Measurements from ENCODE around the gene SPACA6. TPM values are rescaled to one million over a fixed set of nuclear protein-coding genes. Genes with fewer than 3 reads are reported as not detected.

Gene SPACA6
- total and polyA plus RNA-seq, 4 donors, result 0.92 to 2.5 (median 1.3) TPM

- Histone ChIP-seq H3K27ac (ENCODE audit: low read depth in 1 of 2, low read length in 2 of 2) (peak within 1 kb of the TSS; percentile 37 to 39), H3K4me3 (ENCODE audit: low read depth in 1 of 3, low read length in 3 of 3) (peak within 1 kb of the TSS in 2 of 3 donors; percentile 15 to 18), H3K27me3 (ENCODE audit: control insufficient read depth in 4 of 4, insufficient read depth in 4 of 4, low read length in 3 of 4) (no peaks in the 10 kb centered on the region), H3K9me3 (ENCODE audit: control insufficient read depth in 4 of 4, low read length in 3 of 4) (peaks cover 0 to 6% (median 2%) of the 10 kb centered on the region in 4 donors), H3K4me1 (ENCODE audit: control insufficient read depth in 4 of 4, insufficient read depth in 4 of 4, low read length in 3 of 4) (peaks cover 0 to 2% (median 0%) of the 10 kb centered on the region in 4 donors), H3K36me3 (ENCODE audit: control insufficient read depth in 4 of 4, insufficient read depth in 3 of 4, low read depth in 1 of 4, low read length in 3 of 4) (no peaks in the 10 kb centered on the region), H3K9ac (ENCODE audit: low read depth in 1 of 2, low read length in 2 of 2) (no peak within 1 kb of the TSS)
- no peak for DNase-seq (ENCODE audit: low spot score)
- no peak for TF ChIP-seq FOXA1 (IDR thresholded peaks at IDR 0.05)
- TF ChIP-seq GABPA (IDR thresholded peaks at IDR 0.05 in 1 of 2, conservative IDR thresholded peaks at IDR 0.05 in 1 of 2), result no peak
- TF ChIP-seq ATF3 (IDR thresholded peaks at IDR 0.05), result no peak
- no peak for TF ChIP-seq RAD21 (IDR thresholded peaks at IDR 0.05)
- TF ChIP-seq YY1 (IDR thresholded peaks at IDR 0.05), result no peak
- TF ChIP-seq ZBTB33 (IDR thresholded peaks at IDR 0.05), result no peak
- TF ChIP-seq TAF1 (conservative IDR thresholded peaks at IDR 0.05), result no peak
- TF ChIP-seq JUND (IDR thresholded peaks at IDR 0.05), result no peak
- TF ChIP-seq, protein P1, sequence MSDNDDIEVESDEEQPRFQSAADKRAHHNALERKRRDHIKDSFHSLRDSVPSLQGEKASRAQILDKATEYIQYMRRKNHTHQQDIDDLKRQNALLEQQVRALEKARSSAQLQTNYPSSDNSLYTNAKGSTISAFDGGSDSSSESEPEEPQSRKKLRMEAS (IDR thresholded peaks at IDR 0.05), result no peak
- TF ChIP-seq CTCF (IDR thresholded peaks at IDR 0.05; ENCODE audit: low read depth, low read length, missing input control), result no peak
- TF ChIP-seq FOXA2 (IDR thresholded peaks at IDR 0.05), result no peak
- TF ChIP-seq NR2F2 (IDR thresholded peaks at IDR 0.05), result no peak
- TF ChIP-seq EGR1 (IDR thresholded peaks at IDR 0.05; ENCODE audit: low read depth in 2 of 2), result no peak
- no peak for TF ChIP-seq RXRA (IDR thresholded peaks at IDR 0.05)
- TF ChIP-seq HNF4G (IDR thresholded peaks at IDR 0.05), result no peak
- TF ChIP-seq, protein P2, sequence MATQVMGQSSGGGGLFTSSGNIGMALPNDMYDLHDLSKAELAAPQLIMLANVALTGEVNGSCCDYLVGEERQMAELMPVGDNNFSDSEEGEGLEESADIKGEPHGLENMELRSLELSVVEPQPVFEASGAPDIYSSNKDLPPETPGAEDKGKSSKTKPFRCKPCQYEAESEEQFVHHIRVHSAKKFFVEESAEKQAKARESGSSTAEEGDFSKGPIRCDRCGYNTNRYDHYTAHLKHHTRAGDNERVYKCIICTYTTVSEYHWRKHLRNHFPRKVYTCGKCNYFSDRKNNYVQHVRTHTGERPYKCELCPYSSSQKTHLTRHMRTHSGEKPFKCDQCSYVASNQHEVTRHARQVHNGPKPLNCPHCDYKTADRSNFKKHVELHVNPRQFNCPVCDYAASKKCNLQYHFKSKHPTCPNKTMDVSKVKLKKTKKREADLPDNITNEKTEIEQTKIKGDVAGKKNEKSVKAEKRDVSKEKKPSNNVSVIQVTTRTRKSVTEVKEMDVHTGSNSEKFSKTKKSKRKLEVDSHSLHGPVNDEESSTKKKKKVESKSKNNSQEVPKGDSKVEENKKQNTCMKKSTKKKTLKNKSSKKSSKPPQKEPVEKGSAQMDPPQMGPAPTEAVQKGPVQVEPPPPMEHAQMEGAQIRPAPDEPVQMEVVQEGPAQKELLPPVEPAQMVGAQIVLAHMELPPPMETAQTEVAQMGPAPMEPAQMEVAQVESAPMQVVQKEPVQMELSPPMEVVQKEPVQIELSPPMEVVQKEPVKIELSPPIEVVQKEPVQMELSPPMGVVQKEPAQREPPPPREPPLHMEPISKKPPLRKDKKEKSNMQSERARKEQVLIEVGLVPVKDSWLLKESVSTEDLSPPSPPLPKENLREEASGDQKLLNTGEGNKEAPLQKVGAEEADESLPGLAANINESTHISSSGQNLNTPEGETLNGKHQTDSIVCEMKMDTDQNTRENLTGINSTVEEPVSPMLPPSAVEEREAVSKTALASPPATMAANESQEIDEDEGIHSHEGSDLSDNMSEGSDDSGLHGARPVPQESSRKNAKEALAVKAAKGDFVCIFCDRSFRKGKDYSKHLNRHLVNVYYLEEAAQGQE (IDR thresholded peaks at IDR 0.05), result no peak
- no peak for TF ChIP-seq HNF4A (conservative IDR thresholded peaks at IDR 0.05)
- no peak for TF ChIP-seq SP1 (IDR thresholded peaks at IDR 0.05)
- 74% methylated on average over 2 of the region's 2 CpGs for WGBS
Observed at GRCh38 chr19:51751655-51752054, 58.5 kb downstream of the SPACA6 start, which contains the start of gene FPR1. FPR1 (minus strand) TSS chr19:51751878; CDS start chr19:51746994, 4,884 bp downstream.
